Measurements from ENCODE around the gene SPRY2. TPM values are rescaled to one million over a fixed set of nuclear protein-coding genes. Genes with fewer than 3 reads are reported as not detected.

The SPRY2 gene
- total RNA-seq, 1 experiment from 2014 or later, result 7.2 TPM

- RAD21 ChIA-PET (ENCODE audit: low non-redundant PET in 1 of 2, low total read pairs in 2 of 2, uncharacterized antibody in 2 of 2, unreplicated experiment in 2 of 2), result no interaction called here
- no peak for ATAC-seq
- no peak for TF ChIP-seq CTCF (IDR thresholded peaks at IDR 0.05 in 2 of 3, conservative IDR thresholded peaks at IDR 0.05 in 1 of 3; ENCODE audit: borderline replicate concordance in 1 of 3, insufficient read depth in 1 of 3, low read depth in 2 of 3, low read length in 2 of 3)
Measured at GRCh38 chr13:80371840-80372509, 31.0 kb upstream of the SPRY2 start.

GRCh38 chr13:80367473-80367872, 26.5 kb upstream of the SPRY2 start:
- intact Hi-C loops (cut with micrococcal nuclease), result no loop called here
- no TSS peak for BruUV-seq (replicated peaks)
- Histone ChIP-seq H3K4me1 (ENCODE audit: control insufficient read depth in 1 of 2, insufficient read depth in 2 of 2, low read length in 2 of 2) (no peaks in the 10 kb centered on the region), H2AFZ (ENCODE audit: low read depth, low read length, poor library complexity, severe bottlenecking) (no peak overlapping the region), H3K4me2 (ENCODE audit: low read length) (no peak overlapping the region), H3K9ac (ENCODE audit: low read length) (no peak overlapping the region), H3K79me2 (ENCODE audit: insufficient read depth, low read length) (no peaks in the 10 kb centered on the region), H3K27ac (ENCODE audit: low read depth, low read length) (no peak overlapping the region), H4K20me1 (ENCODE audit: insufficient read depth) (no peaks in the 10 kb centered on the region), H3K4me3 (replicated peaks in 1 of 2; ENCODE audit: low read depth in 1 of 2, low read length in 2 of 2) (no peak overlapping the region), H3K27me3 (ENCODE audit: insufficient read depth, low read length) (no peaks in the 10 kb centered on the region), H3K9me3 (ENCODE audit: control insufficient read depth in 1 of 2, insufficient read depth in 1 of 2, low read depth in 1 of 2, low read length in 2 of 2) (no peaks in the 10 kb centered on the region), H3K9me2 (ENCODE audit: insufficient read depth) (no peaks in the 10 kb centered on the region), H3K36me3 (ENCODE audit: control insufficient read depth in 1 of 2, insufficient read depth in 2 of 2, low read length in 2 of 2) (no peaks in the 10 kb centered on the region)
- ChIA-PET CTCF (no interaction called here), RAD21 (ENCODE audit: low non-redundant PET in 1 of 2, low total read pairs in 2 of 2, uncharacterized antibody in 2 of 2, unreplicated experiment in 2 of 2) (no interaction called here), POLR2A (no interaction called here)
- ATAC-seq (no peak), DNase-seq (ENCODE audit: low read depth, low spot score) (no peak)
- TF ChIP-seq EGR1 (IDR thresholded peaks at IDR 0.05; ENCODE audit: low read depth) (no peak), YY1 (IDR thresholded peaks at IDR 0.05; ENCODE audit: extremely low read depth, insufficient replicate concordance, low read depth, low read length) (no peak), EZH2phosphoT487 (IDR thresholded peaks at IDR 0.05; ENCODE audit: borderline replicate concordance) (no peak), POLR2AphosphoS5 (IDR thresholded peaks at IDR 0.05; ENCODE audit: low read depth, low read length) (no peak), CBX3 (IDR thresholded peaks at IDR 0.05; ENCODE audit: low read depth) (no peak), CEBPB (IDR thresholded peaks at IDR 0.05; ENCODE audit: low read depth) (no peak), SP1 (IDR thresholded peaks at IDR 0.05; ENCODE audit: low read depth) (no peak), REST (IDR thresholded peaks at IDR 0.05; ENCODE audit: low read depth) (no peak), EZH2 (IDR thresholded peaks at IDR 0.05) (no peak), ZNF274 (IDR thresholded peaks at IDR 0.05; ENCODE audit: low read depth, low read length) (no peak), TCF7L2 (IDR thresholded peaks at IDR 0.05; ENCODE audit: borderline replicate concordance, extremely low read depth, insufficient read depth, insufficient read length) (no peak), RAD21 (IDR thresholded peaks at IDR 0.05; ENCODE audit: low read depth) (no peak), ELF1 (IDR thresholded peaks at IDR 0.05; ENCODE audit: borderline replicate concordance, low read depth) (no peak), JUND (IDR thresholded peaks at IDR 0.05) (no peak)

More at GRCh38 chr13:80371840-80372509, 31.0 kb upstream of the SPRY2 start:
- Histone ChIP-seq H3K4me1 (ENCODE audit: control insufficient read depth in 1 of 2, insufficient read depth in 2 of 2, low read length in 2 of 2) (no peaks in the 10 kb centered on the region), H3K79me2 (ENCODE audit: insufficient read depth, low read length) (no peaks in the 10 kb centered on the region), H3K4me2 (ENCODE audit: low read length) (no peak overlapping the region), H3K9me2 (ENCODE audit: insufficient read depth) (no peaks in the 10 kb centered on the region), H3K4me3 (replicated peaks in 1 of 2; ENCODE audit: low read depth in 1 of 2, low read length in 2 of 2) (no peak overlapping the region), H3K27ac (ENCODE audit: low read depth, low read length) (no peak overlapping the region), H2AFZ (ENCODE audit: low read depth, low read length, poor library complexity, severe bottlenecking) (no peak overlapping the region), H3K9ac (ENCODE audit: low read length) (no peak overlapping the region), H3K36me3 (ENCODE audit: control insufficient read depth in 1 of 2, insufficient read depth in 2 of 2, low read length in 2 of 2) (no peaks in the 10 kb centered on the region), H4K20me1 (ENCODE audit: insufficient read depth) (no peaks in the 10 kb centered on the region), H3K27me3 (ENCODE audit: insufficient read depth, low read length) (no peaks in the 10 kb centered on the region), H3K9me3 (ENCODE audit: control insufficient read depth in 1 of 2, insufficient read depth in 1 of 2, low read depth in 1 of 2, low read length in 2 of 2) (no peaks in the 10 kb centered on the region)
- no peak for DNase-seq (ENCODE audit: low read depth, low spot score)
- CTCF ChIA-PET, result no interaction called here
- intact Hi-C loops (cut with micrococcal nuclease), result no loop called here
- POLR2A ChIA-PET, result no interaction called here
- BruUV-seq (replicated peaks), result no TSS peak

Data from HCT116 (cell line).